HepG2 (cell line): ENCODE results near the gene DYDC2. TPM values are rescaled to one million over a fixed set of nuclear protein-coding genes. Genes with fewer than 3 reads are reported as not detected.

Source experiments
- FOSL1 ChIP-seq: sonication (generic); formaldehyde crosslinking; IDR thresholded peaks from 2 replicates; pipeline ENCODE4 v1.9.0; 2021; ENCODE audit warnings: missing genetic modification reagents, borderline replicate concordance
- HDAC1 ChIP-seq: sonication (generic); formaldehyde crosslinking; IDR thresholded peaks from 2 replicates; pipeline ENCODE4 v1.5.1; 2020; ENCODE audit warnings: mild to moderate bottlenecking, missing genetic modification reagents
- KLF16 ChIP-seq, 2 experiments: sonication (generic) in 1 of 2; formaldehyde crosslinking in 1 of 2; IDR thresholded peaks; 2 replicates each; pipeline versions ENCODE4 v1.6.1 to v1.8.0; 2016 to 2023; ENCODE audit warnings: missing genetic modification reagents in 2 of 2, missing compliant biosample characterization in 1 of 2
- NFE2L1 ChIP-seq: sonication (generic); formaldehyde crosslinking; IDR thresholded peaks from 2 replicates; pipeline ENCODE4 v1.4.0; 2020; ENCODE audit warnings: missing genetic modification reagents, mild to moderate bottlenecking, borderline replicate concordance
- PHF8 ChIP-seq: sonication (generic); formaldehyde crosslinking; IDR thresholded peaks from 2 replicates; pipeline ENCODE4 v1.5.0; 2020; ENCODE audit warnings: missing genetic modification reagents
- RNF2 ChIP-seq: fragments of 450-650 bp; conservative IDR thresholded peaks from 2 replicates; pipeline ENCODE4 v1.6.1; 2016; ENCODE audit warnings: low read depth
- SOX6 ChIP-seq, 2 experiments: fragments of 450-650 bp in 1 of 2; sonication (generic) in 1 of 2; formaldehyde crosslinking in 1 of 2; IDR thresholded peaks; 2 replicates each; pipeline versions ENCODE4 v1.4.0 to v1.6.1; 2017 to 2020; ENCODE audit warnings: antibody characterized with exemption in 1 of 2, mild to moderate bottlenecking in 1 of 2, missing genetic modification reagents in 1 of 2
- SP140L ChIP-seq: sonication (generic); formaldehyde crosslinking; IDR thresholded peaks from 2 replicates; pipeline ENCODE4 v1.4.0; 2020; ENCODE audit warnings: missing genetic modification reagents, borderline replicate concordance
- ZNF318 ChIP-seq: sonication (generic); formaldehyde crosslinking; IDR thresholded peaks from 2 replicates; pipeline ENCODE4 v1.4.0; 2020; ENCODE audit warnings: mild to moderate bottlenecking, missing genetic modification reagents
- ZNF746 ChIP-seq: sonication (generic); formaldehyde crosslinking; IDR thresholded peaks from 2 replicates; pipeline ENCODE4 v1.8.0; 2022; ENCODE audit warnings: mild to moderate bottlenecking, missing genetic modification reagents
- ZNF792 ChIP-seq: IDR thresholded peaks from 2 replicates; pipeline ENCODE4 v1.6.1; 2016
- polyA plus RNA-seq, 8 experiments: library from polyadenylated mRNA; depleted of rRNA in 3 of 8; stranded (reverse) in 7 of 8; unstranded in 1 of 8; fragments of >200 nt; fragmentation: Illumina TruSeq in 4 of 8; extraction: Trizol in 4 of 8; gene quantifications; 2 replicates each; pipeline versions ENCODE4 v1.2.1 to v1.2.3, GENCODE V29; 2011 to 2016; ENCODE audit warnings: low read depth in 4 of 8, missing spikeins in 1 of 8, mixed read lengths in 1 of 8; ENCODE audit not compliant: insufficient read depth in 1 of 8
- total RNA-seq, 5 experiments: library from RNA; depleted of rRNA; stranded (reverse); fragments of >200 nt; fragmentation: Illumina TruSeq; extraction: Trizol; gene quantifications; 2 replicates each; pipeline ENCODE4 v1.2.3, GENCODE V29; 2016; ENCODE audit warnings: low read depth in 1 of 5
- TF ChIP-seq, protein P1 (sequence below): IDR thresholded peaks from 2 replicates; pipeline ENCODE4 v1.4.0; 2020; ENCODE audit warnings: mild to moderate bottlenecking, missing genetic modification reagents
- TF ChIP-seq, protein P2 (sequence below): sonication (generic); formaldehyde crosslinking; conservative IDR thresholded peaks from 2 replicates; pipeline ENCODE4 v1.4.0; 2020; ENCODE audit warnings: mild to moderate bottlenecking, missing genetic modification reagents, moderate library complexity

Gene DYDC2
- total and polyA plus RNA-seq, 2 of the 13 experiments (the other 11 are each of a cell fraction or from before 2014, with no cell fraction given), result 0.98 to 2.3 TPM

- no peak for TF ChIP-seq ZNF792 (CRISPR knock-in tag)
- no peak for TF ChIP-seq NFE2L1 (CRISPR knock-in tag)
- TF ChIP-seq ZNF746 (CRISPR knock-in tag), result no peak
- TF ChIP-seq RNF2, result no peak
- TF ChIP-seq SP140L (CRISPR knock-in tag), result no peak
- TF ChIP-seq ZNF318 (CRISPR knock-in tag), result no peak
- TF ChIP-seq, protein P1, sequence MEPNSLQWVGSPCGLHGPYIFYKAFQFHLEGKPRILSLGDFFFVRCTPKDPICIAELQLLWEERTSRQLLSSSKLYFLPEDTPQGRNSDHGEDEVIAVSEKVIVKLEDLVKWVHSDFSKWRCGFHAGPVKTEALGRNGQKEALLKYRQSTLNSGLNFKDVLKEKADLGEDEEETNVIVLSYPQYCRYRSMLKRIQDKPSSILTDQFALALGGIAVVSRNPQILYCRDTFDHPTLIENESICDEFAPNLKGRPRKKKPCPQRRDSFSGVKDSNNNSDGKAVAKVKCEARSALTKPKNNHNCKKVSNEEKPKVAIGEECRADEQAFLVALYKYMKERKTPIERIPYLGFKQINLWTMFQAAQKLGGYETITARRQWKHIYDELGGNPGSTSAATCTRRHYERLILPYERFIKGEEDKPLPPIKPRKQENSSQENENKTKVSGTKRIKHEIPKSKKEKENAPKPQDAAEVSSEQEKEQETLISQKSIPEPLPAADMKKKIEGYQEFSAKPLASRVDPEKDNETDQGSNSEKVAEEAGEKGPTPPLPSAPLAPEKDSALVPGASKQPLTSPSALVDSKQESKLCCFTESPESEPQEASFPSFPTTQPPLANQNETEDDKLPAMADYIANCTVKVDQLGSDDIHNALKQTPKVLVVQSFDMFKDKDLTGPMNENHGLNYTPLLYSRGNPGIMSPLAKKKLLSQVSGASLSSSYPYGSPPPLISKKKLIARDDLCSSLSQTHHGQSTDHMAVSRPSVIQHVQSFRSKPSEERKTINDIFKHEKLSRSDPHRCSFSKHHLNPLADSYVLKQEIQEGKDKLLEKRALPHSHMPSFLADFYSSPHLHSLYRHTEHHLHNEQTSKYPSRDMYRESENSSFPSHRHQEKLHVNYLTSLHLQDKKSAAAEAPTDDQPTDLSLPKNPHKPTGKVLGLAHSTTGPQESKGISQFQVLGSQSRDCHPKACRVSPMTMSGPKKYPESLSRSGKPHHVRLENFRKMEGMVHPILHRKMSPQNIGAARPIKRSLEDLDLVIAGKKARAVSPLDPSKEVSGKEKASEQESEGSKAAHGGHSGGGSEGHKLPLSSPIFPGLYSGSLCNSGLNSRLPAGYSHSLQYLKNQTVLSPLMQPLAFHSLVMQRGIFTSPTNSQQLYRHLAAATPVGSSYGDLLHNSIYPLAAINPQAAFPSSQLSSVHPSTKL (CRISPR knock-in tag), result peak; percentile 59
- peak; percentile 42; the same call in 1 of the 2 replicates for TF ChIP-seq HDAC1 (CRISPR knock-in tag)
- TF ChIP-seq, protein P2, sequence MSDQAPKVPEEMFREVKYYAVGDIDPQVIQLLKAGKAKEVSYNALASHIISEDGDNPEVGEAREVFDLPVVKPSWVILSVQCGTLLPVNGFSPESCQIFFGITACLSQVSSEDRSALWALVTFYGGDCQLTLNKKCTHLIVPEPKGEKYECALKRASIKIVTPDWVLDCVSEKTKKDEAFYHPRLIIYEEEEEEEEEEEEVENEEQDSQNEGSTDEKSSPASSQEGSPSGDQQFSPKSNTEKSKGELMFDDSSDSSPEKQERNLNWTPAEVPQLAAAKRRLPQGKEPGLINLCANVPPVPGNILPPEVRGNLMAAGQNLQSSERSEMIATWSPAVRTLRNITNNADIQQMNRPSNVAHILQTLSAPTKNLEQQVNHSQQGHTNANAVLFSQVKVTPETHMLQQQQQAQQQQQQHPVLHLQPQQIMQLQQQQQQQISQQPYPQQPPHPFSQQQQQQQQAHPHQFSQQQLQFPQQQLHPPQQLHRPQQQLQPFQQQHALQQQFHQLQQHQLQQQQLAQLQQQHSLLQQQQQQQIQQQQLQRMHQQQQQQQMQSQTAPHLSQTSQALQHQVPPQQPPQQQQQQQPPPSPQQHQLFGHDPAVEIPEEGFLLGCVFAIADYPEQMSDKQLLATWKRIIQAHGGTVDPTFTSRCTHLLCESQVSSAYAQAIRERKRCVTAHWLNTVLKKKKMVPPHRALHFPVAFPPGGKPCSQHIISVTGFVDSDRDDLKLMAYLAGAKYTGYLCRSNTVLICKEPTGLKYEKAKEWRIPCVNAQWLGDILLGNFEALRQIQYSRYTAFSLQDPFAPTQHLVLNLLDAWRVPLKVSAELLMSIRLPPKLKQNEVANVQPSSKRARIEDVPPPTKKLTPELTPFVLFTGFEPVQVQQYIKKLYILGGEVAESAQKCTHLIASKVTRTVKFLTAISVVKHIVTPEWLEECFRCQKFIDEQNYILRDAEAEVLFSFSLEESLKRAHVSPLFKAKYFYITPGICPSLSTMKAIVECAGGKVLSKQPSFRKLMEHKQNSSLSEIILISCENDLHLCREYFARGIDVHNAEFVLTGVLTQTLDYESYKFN (CRISPR knock-in tag), result 0 out of 2 replicates have a peak, but pooled peaks have one; percentile 46
- no peak for TF ChIP-seq FOSL1
- no peak for TF ChIP-seq SOX6 (IDR thresholded peaks at IDR 0.05)
- TF ChIP-seq SOX6 (CRISPR knock-in tag; IDR thresholded peaks at IDR 0.05), result peak; percentile 60
- TF ChIP-seq KLF16 (CRISPR knock-in tag; IDR thresholded peaks at IDR 0.05), result no peak
- TF ChIP-seq PHF8 (CRISPR knock-in tag), result no peak
Measured at GRCh38 chr10:80320377-80320776, 36.2 kb upstream of the DYDC2 start (continued).
